HCT116 (cell line): ENCODE data around the gene CFAP47. TPM values are rescaled to one million over a fixed set of nuclear protein-coding genes. Genes with fewer than 3 reads are reported as not detected.

Experiments
- ATAC-seq: fragments of 200-7000 bp; cut with Tn5 transposase; 2 replicates; pipeline ENCODE4 v1.9.1; 2020; ENCODE audit warnings: mild to moderate bottlenecking, moderate library complexity
- BruUV-seq: library from RNA; stranded (reverse); fragments of 400-500 nt; replicated peaks from 2 replicates; lab custom pipeline; 2021; lab: Mats Ljungman, UMichigan
- CTCF ChIA-PET: fragments of 300-600 bp; sonication (Branson Sonifier 250); formaldehyde crosslinking; loops from one replicate; lab custom pipeline; 2021; ENCODE audit warnings: antibody characterized with exemption; lab: Charles Lee
- POLR2A ChIA-PET: fragments of 300-600, 350-600 bp; sonication (Branson Sonifier 250); formaldehyde crosslinking; loops from one replicate; lab custom pipeline; 2021; ENCODE audit warnings: antibody characterized with exemption; lab: Charles Lee
- RAD21 ChIA-PET, 2 experiments: fragments of 300-600 bp; sonication (Branson Sonifier 250); formaldehyde crosslinking; loops; one replicate each; lab custom pipeline; 2023; ENCODE audit warnings: low total read pairs in 2 of 2; ENCODE audit not compliant: uncharacterized antibody in 2 of 2, unreplicated experiment in 2 of 2, low non-redundant PET in 1 of 2; lab: Charles Lee
- DNase-seq: peaks from one replicate; pipeline ENCODE4 v3.0.0-alpha.2; 2010; ENCODE audit warnings: low read depth, low spot score
- H2AFZ ChIP-seq: fragments of 200-600 bp; shearing (Covaris generic), sonication (generic); 2 replicates; pipeline ENCODE4 v1.6.1; 2017; ENCODE audit warnings: low read depth, mixed run types, mixed read lengths, antibody characterized with exemption, low read length; ENCODE audit not compliant: poor library complexity, severe bottlenecking
- H3K27ac ChIP-seq: 2 replicates; pipeline ENCODE4 v1.5.1; 2012; ENCODE audit warnings: low read depth, low read length
- H3K27me3 ChIP-seq: fragments of 200-600 bp; sonication (generic); 2 replicates; pipeline ENCODE4 v1.6.1; 2016; ENCODE audit warnings: mixed run types, low read length, mixed read lengths; ENCODE audit not compliant: insufficient read depth
- H3K36me3 ChIP-seq, 2 experiments: fragments of 200-500 bp in 1 of 2; fragments of 200-600 bp in 1 of 2; sonication (Bioruptor generic) in 1 of 2; sonication (generic) in 1 of 2; 2 replicates each; pipeline versions ENCODE4 v1.5.1 to v1.6.1; 2014 to 2016; ENCODE audit warnings: low read length in 2 of 2, inconsistent platforms in 1 of 2, mixed read lengths in 1 of 2, mixed run types in 1 of 2; ENCODE audit not compliant: insufficient read depth in 2 of 2, control insufficient read depth in 1 of 2
- H3K4me1 ChIP-seq, 2 experiments: fragments of 200-600 bp in 1 of 2; sonication (generic) in 1 of 2; 2 replicates each; pipeline versions ENCODE4 v1.5.1 to v1.6.1; 2012 to 2017; ENCODE audit warnings: low read length in 2 of 2, inconsistent platforms in 1 of 2, mild to moderate bottlenecking in 1 of 2, mixed read lengths in 1 of 2, mixed run types in 1 of 2, moderate library complexity in 1 of 2; ENCODE audit not compliant: insufficient read depth in 2 of 2, control insufficient read depth in 1 of 2
- H3K4me2 ChIP-seq: fragments of 200-600 bp; sonication (generic); 2 replicates; pipeline ENCODE4 v1.6.1; 2017; ENCODE audit warnings: mixed run types, low read length, mixed read lengths
- H3K4me3 ChIP-seq, 2 experiments: fragments of 200-600 bp in 1 of 2; sonication (generic) in 1 of 2; replicated peaks in 1 of 2; 2 replicates each; pipeline ENCODE4 v1.5.1; 2011 to 2016; ENCODE audit warnings: low read length in 2 of 2, control low read depth in 1 of 2, low read depth in 1 of 2, mild to moderate bottlenecking in 1 of 2, mixed read lengths in 1 of 2, mixed run types in 1 of 2
- H3K79me2 ChIP-seq: fragments of 200-600 bp; sonication (generic); 2 replicates; pipeline ENCODE4 v1.6.1; 2017; ENCODE audit warnings: mild to moderate bottlenecking, mixed run types, low read length, moderate library complexity, mixed read lengths; ENCODE audit not compliant: insufficient read depth
- H3K9ac ChIP-seq: fragments of 200-600 bp; sonication (generic); 2 replicates; pipeline ENCODE4 v1.6.1; 2016; ENCODE audit warnings: low read length, mixed read lengths
- H3K9me2 ChIP-seq: fragments of 200-600 bp; sonication (generic), shearing (Covaris generic); 2 replicates; pipeline ENCODE4 v1.6.1; 2017; ENCODE audit warnings: mixed run types, mild to moderate bottlenecking, moderate library complexity; ENCODE audit not compliant: insufficient read depth
- H3K9me3 ChIP-seq, 2 experiments: fragments of 200-500 bp in 1 of 2; fragments of 200-600 bp in 1 of 2; sonication (Bioruptor generic) in 1 of 2; sonication (generic) in 1 of 2; 2 replicates each; pipeline ENCODE4 v1.6.1; 2014 to 2017; ENCODE audit warnings: low read length in 2 of 2, mixed read lengths in 2 of 2, inconsistent platforms in 1 of 2, low read depth in 1 of 2, mild to moderate bottlenecking in 1 of 2, mixed run types in 1 of 2, moderate library complexity in 1 of 2; ENCODE audit not compliant: control insufficient read depth in 1 of 2, insufficient read depth in 1 of 2
- H4K20me1 ChIP-seq: fragments of 200-600 bp; sonication (generic), shearing (Covaris generic); 2 replicates; pipeline ENCODE4 v1.6.1; 2017; ENCODE audit warnings: mixed run types, mild to moderate bottlenecking, moderate library complexity; ENCODE audit not compliant: insufficient read depth
- ATF3 ChIP-seq: IDR thresholded peaks from 2 replicates; pipeline ENCODE4 v1.6.1; 2012
- CBX3 ChIP-seq: IDR thresholded peaks from 2 replicates; pipeline ENCODE4 v1.6.1; 2012; ENCODE audit warnings: low read depth
- CEBPB ChIP-seq: IDR thresholded peaks from 2 replicates; pipeline ENCODE4 v1.6.1; 2012; ENCODE audit warnings: low read depth
- CTCF ChIP-seq, 3 experiments: fragments of 200-600 bp in 1 of 3; sonication (generic) in 1 of 3; IDR thresholded peaks in 2 of 3; conservative IDR thresholded peaks in 1 of 3; 2 replicates each; pipeline ENCODE4 v1.5.1; 2012 to 2017; ENCODE audit warnings: low read depth in 2 of 3, low read length in 2 of 3, antibody characterized with exemption in 1 of 3, borderline replicate concordance in 1 of 3, control low read depth in 1 of 3, mild to moderate bottlenecking in 1 of 3, mixed read lengths in 1 of 3, mixed run types in 1 of 3, moderate library complexity in 1 of 3; ENCODE audit not compliant: insufficient read depth in 1 of 3
- EGR1 ChIP-seq: IDR thresholded peaks from 2 replicates; pipeline ENCODE4 v1.6.1; 2012; ENCODE audit warnings: low read depth
- EZH2 ChIP-seq: fragments of 200-600 bp; sonication (generic); IDR thresholded peaks from 2 replicates; pipeline ENCODE4 v1.6.1; 2017; ENCODE audit warnings: antibody characterized with exemption, mixed run types
- EZH2phosphoT487 ChIP-seq: fragments of 200-600 bp; IDR thresholded peaks from 2 replicates; pipeline ENCODE4 v1.6.1; 2018; ENCODE audit warnings: antibody characterized with exemption, borderline replicate concordance
- FOSL1 ChIP-seq: IDR thresholded peaks from 2 replicates; pipeline ENCODE4 v1.6.1; 2012; ENCODE audit warnings: low read depth
- POLR2AphosphoS5 ChIP-seq: IDR thresholded peaks from 2 replicates; pipeline ENCODE4 v1.6.1; 2011; ENCODE audit warnings: mild to moderate bottlenecking, low read depth, low read length, moderate library complexity
- REST ChIP-seq: IDR thresholded peaks from 2 replicates; pipeline ENCODE4 v1.6.1; 2012; ENCODE audit warnings: low read depth
- SIN3A ChIP-seq: IDR thresholded peaks from 2 replicates; pipeline ENCODE4 v1.6.1; 2012; ENCODE audit warnings: low read depth
- SP1 ChIP-seq: IDR thresholded peaks from 2 replicates; pipeline ENCODE4 v1.6.1; 2012; ENCODE audit warnings: low read depth
- TCF7L2 ChIP-seq: IDR thresholded peaks from 2 replicates; pipeline ENCODE4 v1.7.0; 2011; ENCODE audit warnings: borderline replicate concordance, inconsistent platforms; ENCODE audit not compliant: insufficient read depth, insufficient read length; ENCODE audit errors: extremely low read depth
- YY1 ChIP-seq: IDR thresholded peaks from 2 replicates; pipeline ENCODE4 v1.6.1; 2011; ENCODE audit warnings: low read length, low read depth, moderate library complexity, mild to moderate bottlenecking; ENCODE audit not compliant: insufficient replicate concordance; ENCODE audit errors: extremely low read depth
- ZFX ChIP-seq: fragments of 450-650 bp; IDR thresholded peaks from 2 replicates; pipeline ENCODE4 v1.6.1; 2017
- ZNF274 ChIP-seq: fragments of 200-500 bp; sonication (Bioruptor generic); IDR thresholded peaks from 2 replicates; pipeline ENCODE4 v1.6.1; 2014; ENCODE audit warnings: mild to moderate bottlenecking, low read depth, low read length, inconsistent platforms
- intact Hi-C: fragments of 100-400 bp; cut with micrococcal nuclease; formaldehyde crosslinking; loops from 2 replicates; pipeline ENCODE4 v1.10.0; 2022
- total RNA-seq: library from RNA; stranded (reverse); gene quantifications from one replicate; pipeline ENCODE4 v1.2.1, GENCODE V29; 2021; ENCODE audit not compliant: unreplicated experiment

The CFAP47 gene
- total RNA-seq, 1 experiment from 2014 or later, result not detected

DNA sequence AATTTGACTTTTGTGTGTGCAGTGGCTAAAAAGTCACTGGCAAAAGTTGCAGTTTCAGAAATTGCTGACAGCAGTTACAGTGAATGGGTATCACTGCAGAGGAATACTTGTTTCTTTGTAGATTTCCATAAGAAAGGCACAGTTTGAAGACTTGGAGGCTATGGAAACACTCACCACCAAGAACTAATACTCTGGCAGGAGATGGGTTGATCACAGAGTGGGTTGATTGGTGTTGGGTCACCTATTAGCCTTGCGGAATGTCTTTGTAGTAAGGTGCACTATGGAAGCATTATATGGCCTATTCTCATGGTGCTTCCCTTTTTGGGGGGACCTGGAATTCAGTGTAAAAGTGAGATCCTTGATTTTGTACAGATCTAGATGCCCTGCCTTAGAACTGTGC, 502.8 kb downstream of the CFAP47 start:
- Histone ChIP-seq H3K27ac (no peak overlapping the region), H3K9me3 (no peaks in the 10 kb centered on the region), H2AFZ (no peak overlapping the region), H3K36me3 (no peaks in the 10 kb centered on the region), H3K79me2 (no peaks in the 10 kb centered on the region), H3K4me3 (no peak overlapping the region), H3K4me2 (no peak overlapping the region), H3K27me3 (no peaks in the 10 kb centered on the region), H3K9ac (no peak overlapping the region), H3K4me1 (no peaks in the 10 kb centered on the region), H3K9me2 (no peaks in the 10 kb centered on the region), H4K20me1 (no peaks in the 10 kb centered on the region)
- DNase-seq (no peak), ATAC-seq (no peak)
- ChIA-PET POLR2A (no interaction called here), CTCF (no interaction called here), RAD21 (no interaction called here)
- TF ChIP-seq YY1 (no peak), SIN3A (no peak), ATF3 (no peak), POLR2AphosphoS5 (no peak), ZFX (no peak), CBX3 (no peak), EGR1 (no peak), TCF7L2 (no peak), EZH2phosphoT487 (no peak), CEBPB (no peak), ZNF274 (no peak), CTCF (IDR thresholded peaks at IDR 0.05 in 2 of 3, conservative IDR thresholded peaks at IDR 0.05 in 1 of 3; ENCODE audit: borderline replicate concordance in 1 of 3, insufficient read depth in 1 of 3, low read depth in 2 of 3, low read length in 2 of 3) (no peak), FOSL1 (no peak), REST (no peak), EZH2 (no peak), SP1 (no peak)
- intact Hi-C loops, result no loop called here
- no TSS peak for BruUV-seq
